ENCODE results near the gene HNRNPC.

The HNRNPC gene

DNA sequence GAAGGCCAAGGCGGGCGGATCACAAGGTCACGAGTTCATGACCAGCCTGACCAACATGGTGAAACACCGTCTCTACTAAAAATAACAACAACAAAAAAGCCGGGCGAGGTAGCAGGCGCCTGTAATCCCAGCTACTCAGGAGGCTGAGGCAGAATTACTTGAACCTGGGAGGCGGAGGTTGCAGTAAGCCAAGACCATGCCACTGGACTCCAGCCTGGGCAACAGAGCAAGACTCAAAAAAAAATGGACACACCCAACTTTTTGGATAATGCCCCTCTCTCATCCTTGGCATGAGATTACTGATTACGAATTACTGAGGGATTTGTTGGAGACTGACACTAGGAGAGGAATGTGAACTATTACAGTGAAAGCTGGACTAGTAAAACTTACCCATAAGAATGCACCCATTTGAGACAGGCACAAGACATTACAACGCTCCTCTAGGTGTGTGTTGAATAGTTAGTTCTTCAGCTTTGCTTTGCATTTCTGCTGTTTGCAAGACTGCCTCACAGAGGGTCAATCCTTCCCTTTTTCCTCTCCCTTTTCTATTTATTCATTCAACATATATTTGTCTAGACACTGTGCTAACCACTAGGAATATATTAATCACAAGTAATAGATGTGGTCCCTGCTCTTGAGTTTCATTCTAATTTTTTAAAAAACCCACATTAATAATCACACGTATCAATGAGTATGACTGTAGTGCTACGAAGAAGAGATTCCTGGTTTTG, 67.3 kb downstream of the HNRNPC start:
- H2AFZ ChIP-seq (ENCODE audit: low read depth, low read length), result no peak overlapping the region
- DNase-seq, result no peak
- H3K79me2 ChIP-seq (ENCODE audit: insufficient read depth, low read length), result no peaks in the 10 kb centered on the region
- peaks cover 4% of the 10 kb centered on the region; the same call in 1 of the 2 replicates for H3K36me3 ChIP-seq (ENCODE audit: insufficient read depth, low read length)
- no peak overlapping the region for H3K4me2 ChIP-seq (ENCODE audit: insufficient read depth, low read length)
- no peak overlapping the region for H3K4me3 ChIP-seq (ENCODE audit: low read depth in 1 of 2, low read length in 2 of 2)
- no peaks in the 10 kb centered on the region for H3K4me1 ChIP-seq (ENCODE audit: insufficient read depth, low read length)
- no peak overlapping the region for H3K9ac ChIP-seq (ENCODE audit: low read depth, low read length)
- peaks cover 6% of the 10 kb centered on the region; the same call in 1 of the 2 replicates for H4K20me1 ChIP-seq (ENCODE audit: insufficient read depth, low read length)
- H3K27me3 ChIP-seq (ENCODE audit: insufficient read depth, low read length, poor library complexity), result no peaks in the 10 kb centered on the region
- no peak overlapping the region for H3K27ac ChIP-seq (ENCODE audit: low read length)
- no peak for ATAC-seq (ENCODE audit: insufficient read depth, low read depth)
- TF ChIP-seq, protein P1, sequence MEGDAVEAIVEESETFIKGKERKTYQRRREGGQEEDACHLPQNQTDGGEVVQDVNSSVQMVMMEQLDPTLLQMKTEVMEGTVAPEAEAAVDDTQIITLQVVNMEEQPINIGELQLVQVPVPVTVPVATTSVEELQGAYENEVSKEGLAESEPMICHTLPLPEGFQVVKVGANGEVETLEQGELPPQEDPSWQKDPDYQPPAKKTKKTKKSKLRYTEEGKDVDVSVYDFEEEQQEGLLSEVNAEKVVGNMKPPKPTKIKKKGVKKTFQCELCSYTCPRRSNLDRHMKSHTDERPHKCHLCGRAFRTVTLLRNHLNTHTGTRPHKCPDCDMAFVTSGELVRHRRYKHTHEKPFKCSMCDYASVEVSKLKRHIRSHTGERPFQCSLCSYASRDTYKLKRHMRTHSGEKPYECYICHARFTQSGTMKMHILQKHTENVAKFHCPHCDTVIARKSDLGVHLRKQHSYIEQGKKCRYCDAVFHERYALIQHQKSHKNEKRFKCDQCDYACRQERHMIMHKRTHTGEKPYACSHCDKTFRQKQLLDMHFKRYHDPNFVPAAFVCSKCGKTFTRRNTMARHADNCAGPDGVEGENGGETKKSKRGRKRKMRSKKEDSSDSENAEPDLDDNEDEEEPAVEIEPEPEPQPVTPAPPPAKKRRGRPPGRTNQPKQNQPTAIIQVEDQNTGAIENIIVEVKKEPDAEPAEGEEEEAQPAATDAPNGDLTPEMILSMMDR (IDR thresholded peaks at IDR 0.05; ENCODE audit: borderline replicate concordance, extremely low read depth, low read length, poor library complexity, severe bottlenecking), result no peak
- no peak for TF ChIP-seq EZH2 (IDR thresholded peaks at IDR 0.05; ENCODE audit: borderline replicate concordance, low read depth, low read length, severe bottlenecking)
- no peaks in the 10 kb centered on the region for H3K9me3 ChIP-seq (ENCODE audit: insufficient read depth, low read length, severe bottlenecking)

DNA sequence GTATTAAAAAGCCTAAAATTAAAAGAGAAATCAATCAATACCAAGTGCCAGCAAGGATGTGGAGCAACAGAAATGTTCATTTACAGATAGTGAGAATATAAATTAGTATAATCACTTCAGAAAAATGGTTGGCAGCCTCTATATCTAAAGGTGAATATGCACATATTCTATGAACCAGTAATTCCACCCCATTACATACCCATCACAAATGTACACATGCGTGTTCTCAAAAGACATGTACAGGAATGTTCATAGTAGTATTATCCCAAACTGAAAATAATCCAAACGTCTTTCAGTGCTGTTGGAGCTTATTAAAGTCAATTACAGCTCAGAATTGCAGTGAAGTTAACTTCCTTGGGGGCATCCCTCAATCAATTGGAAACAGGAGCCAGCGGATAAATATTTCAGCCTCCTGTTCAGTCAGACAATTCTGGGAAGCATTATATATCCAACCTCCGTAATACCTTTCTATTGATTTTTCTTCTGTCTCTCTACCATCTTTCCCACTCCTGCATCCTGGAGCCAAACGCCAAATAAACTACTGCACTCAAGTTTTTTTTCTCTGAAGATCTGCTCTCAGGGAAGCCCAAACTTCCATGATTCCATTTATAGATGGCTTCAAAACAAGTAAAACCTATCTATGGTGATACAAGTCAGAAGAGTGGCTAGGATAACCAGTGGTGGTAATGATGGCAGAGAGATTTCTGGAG, 68.3 kb downstream of the HNRNPC start:
- Histone ChIP-seq H3K27ac (ENCODE audit: low read length) (no peak overlapping the region), H3K9me3 (ENCODE audit: insufficient read depth, low read length, severe bottlenecking) (no peaks in the 10 kb centered on the region), H3K4me1 (ENCODE audit: insufficient read depth, low read length) (no peaks in the 10 kb centered on the region), H3K4me2 (ENCODE audit: insufficient read depth, low read length) (no peak overlapping the region), H3K9ac (ENCODE audit: low read depth, low read length) (no peak overlapping the region), H2AFZ (ENCODE audit: low read depth, low read length) (no peak overlapping the region), H3K79me2 (ENCODE audit: insufficient read depth, low read length) (no peaks in the 10 kb centered on the region), H3K27me3 (ENCODE audit: insufficient read depth, low read length, poor library complexity) (no peaks in the 10 kb centered on the region), H4K20me1 (ENCODE audit: insufficient read depth, low read length) (peaks cover 6% of the 10 kb centered on the region; the same call in 1 of the 2 replicates), H3K4me3 (ENCODE audit: low read depth in 1 of 2, low read length in 2 of 2) (no peak overlapping the region), H3K36me3 (ENCODE audit: insufficient read depth, low read length) (no peaks in the 10 kb centered on the region)
- ATAC-seq (ENCODE audit: insufficient read depth, low read depth), result no peak
- DNase-seq, result no peak
- TF ChIP-seq, protein P1 (IDR thresholded peaks at IDR 0.05; ENCODE audit: borderline replicate concordance, extremely low read depth, low read length, poor library complexity, severe bottlenecking), result no peak
- TF ChIP-seq EZH2 (IDR thresholded peaks at IDR 0.05; ENCODE audit: borderline replicate concordance, low read depth, low read length, severe bottlenecking), result no peak

DNA sequence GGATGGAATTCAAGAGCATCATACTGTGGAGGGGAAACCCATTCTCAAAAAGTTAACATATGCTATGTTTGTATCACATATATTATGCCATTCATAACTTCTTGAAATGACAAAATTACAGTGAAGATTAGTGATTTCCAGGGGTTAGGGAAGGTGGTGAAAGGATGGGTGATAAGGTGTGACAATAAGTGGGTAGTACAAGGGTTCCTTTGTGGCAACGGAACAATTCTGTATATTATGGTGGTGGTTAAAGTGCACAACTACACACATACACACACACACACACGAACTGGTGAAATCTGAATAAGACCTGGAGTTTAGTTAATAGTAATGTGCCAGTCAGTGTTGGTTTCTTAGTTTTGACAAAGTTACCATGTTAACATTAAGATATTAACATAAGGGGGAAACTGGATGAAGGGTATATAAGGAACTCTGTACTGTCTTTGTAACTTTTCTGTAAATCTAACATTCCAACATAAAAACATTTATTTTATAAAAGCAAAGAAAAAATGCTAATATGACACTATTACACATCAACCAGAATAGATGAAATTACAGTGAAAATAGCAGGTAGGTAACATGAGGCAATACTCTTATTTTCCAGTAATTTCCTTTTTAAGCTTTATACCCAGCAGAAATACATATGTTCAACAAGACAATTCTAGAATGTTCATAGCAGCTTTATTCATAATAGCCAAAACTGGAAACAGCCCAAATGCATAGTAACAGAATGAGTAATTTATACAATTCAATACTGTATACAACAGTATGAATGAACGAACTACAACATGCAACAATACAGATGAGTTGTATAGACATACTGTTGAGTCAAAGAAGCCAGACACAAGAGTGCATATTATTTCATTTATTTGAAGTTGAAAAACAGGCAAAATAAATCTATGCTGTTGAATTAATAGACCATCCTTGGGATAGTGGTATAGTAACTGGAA, 69.4 kb downstream of the HNRNPC start:
- Histone ChIP-seq H3K27ac (ENCODE audit: low read length) (no peak overlapping the region), H3K79me2 (ENCODE audit: insufficient read depth, low read length) (no peaks in the 10 kb centered on the region), H3K9ac (ENCODE audit: low read depth, low read length) (no peak overlapping the region), H3K4me3 (ENCODE audit: low read depth in 1 of 2, low read length in 2 of 2) (no peak overlapping the region), H3K4me1 (ENCODE audit: insufficient read depth, low read length) (no peaks in the 10 kb centered on the region), H3K9me3 (ENCODE audit: insufficient read depth, low read length, severe bottlenecking) (no peaks in the 10 kb centered on the region), H2AFZ (ENCODE audit: low read depth, low read length) (no peak overlapping the region), H4K20me1 (ENCODE audit: insufficient read depth, low read length) (peaks cover 4% of the 10 kb centered on the region; the same call in 1 of the 2 replicates), H3K36me3 (ENCODE audit: insufficient read depth, low read length) (no peaks in the 10 kb centered on the region), H3K4me2 (ENCODE audit: insufficient read depth, low read length) (no peak overlapping the region), H3K27me3 (ENCODE audit: insufficient read depth, low read length, poor library complexity) (no peaks in the 10 kb centered on the region)
- ATAC-seq (ENCODE audit: insufficient read depth, low read depth) (no peak), DNase-seq (no peak)
- TF ChIP-seq EZH2 (IDR thresholded peaks at IDR 0.05; ENCODE audit: borderline replicate concordance, low read depth, low read length, severe bottlenecking), result no peak
- TF ChIP-seq, protein P1 (IDR thresholded peaks at IDR 0.05; ENCODE audit: borderline replicate concordance, extremely low read depth, low read length, poor library complexity, severe bottlenecking), result no peak

All from DND-41 (cell line).